ENCODE measurements around the gene MOV10L1.

GRCh38 chr22:50175921-50176849, 86.4 kb downstream of the MOV10L1 start:
- TF ChIP-seq POLR2A (IDR thresholded peaks at IDR 0.05) (no peak), CTCF (IDR thresholded peaks at IDR 0.05) (no peak)

Measured in thyroid gland (tissue), 4 donors.